MCF 10A (cell line): ENCODE measurements around the gene GNGT1. TPM values are rescaled to one million over a fixed set of nuclear protein-coding genes. Genes with fewer than 3 reads are reported as not detected.

Experiments
- BruUV-seq: library from RNA; stranded (reverse); fragments of 400-500 nt; replicated peaks from 2 replicates; lab custom pipeline; 2021; lab: Mats Ljungman, UMichigan
- CTCF ChIA-PET: fragments of 300-600 bp; sonication (Branson Sonifier 250); formaldehyde crosslinking; extraction: SDS; loops from one replicate; lab custom pipeline; 2021; ENCODE audit warnings: antibody characterized with exemption, inconsistent platforms; lab: Yijun Ruan, JAX
- POLR2A ChIA-PET: fragments of 300-600, 350-650 bp; sonication (Branson Sonifier 250); formaldehyde crosslinking; extraction: SDS; loops from one replicate; lab custom pipeline; 2020; ENCODE audit warnings: antibody characterized with exemption, inconsistent platforms; lab: Yijun Ruan, JAX
- DNase-seq: peaks from one replicate; pipeline ENCODE4 v3.0.0-alpha.2; 2018; ENCODE audit not compliant: unreplicated experiment
- H3K27ac Mint-ChIP-seq: one replicate; pipeline ENCODE4 v1.8.0; 2022; ENCODE audit warnings: mild to moderate bottlenecking, low read depth, mixed read lengths; ENCODE audit not compliant: unreplicated experiment
- H3K27me3 Mint-ChIP-seq: one replicate; pipeline ENCODE4 v1.8.0; 2022; ENCODE audit warnings: mixed read lengths; ENCODE audit not compliant: insufficient read depth, unreplicated experiment
- H3K36me3 Mint-ChIP-seq: one replicate; pipeline ENCODE4 v1.8.0; 2022; ENCODE audit warnings: mild to moderate bottlenecking, moderate library complexity, mixed read lengths; ENCODE audit not compliant: insufficient read depth, unreplicated experiment
- H3K4me1 Mint-ChIP-seq: one replicate; pipeline ENCODE4 v1.8.0; 2022; ENCODE audit warnings: mixed read lengths; ENCODE audit not compliant: insufficient read depth, unreplicated experiment
- H3K4me3 Mint-ChIP-seq: one replicate; pipeline ENCODE4 v1.8.0; 2022; ENCODE audit warnings: mild to moderate bottlenecking, moderate library complexity, mixed read lengths; ENCODE audit not compliant: unreplicated experiment
- H3K9me3 Mint-ChIP-seq: one replicate; pipeline ENCODE4 v1.8.0; 2022; ENCODE audit warnings: mixed read lengths; ENCODE audit not compliant: unreplicated experiment
- intact Hi-C: fragments of 100-400 bp; cut with micrococcal nuclease; formaldehyde crosslinking; loops from 2 replicates; pipeline ENCODE4 v1.14.1; 2022
- total RNA-seq: library from RNA; stranded (reverse); gene quantifications from 2 replicates; pipeline ENCODE4 v1.2.3, GENCODE V29; 2022
- TF ChIP-seq, protein P1 (sequence below): fragments of 200-600 bp; IDR thresholded peaks from one replicate; pipeline ENCODE4 v1.8.0; 2022; ENCODE audit warnings: antibody characterized with exemption, mild to moderate bottlenecking; ENCODE audit not compliant: unreplicated experiment

The GNGT1 gene
- total RNA-seq, 1 experiment from 2014 or later = not detected

DNA sequence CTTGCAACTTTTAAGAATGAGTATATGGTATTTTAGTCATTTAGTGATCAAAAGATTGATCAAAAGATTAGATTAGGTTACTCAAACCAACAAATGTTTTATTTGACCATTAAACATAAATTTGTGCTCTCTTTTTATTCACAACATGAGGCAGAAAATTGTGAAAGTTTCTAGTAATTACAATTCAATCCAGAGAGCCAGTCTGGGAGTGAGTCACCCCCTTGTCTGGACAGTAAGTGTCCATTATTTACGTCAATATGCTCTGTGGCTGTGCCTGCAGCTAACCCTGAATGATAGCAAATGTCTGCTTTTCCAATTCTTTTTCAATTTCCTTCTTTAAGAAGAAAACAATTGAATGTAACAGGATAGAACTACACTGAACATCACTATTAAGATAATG, 43.1 kb downstream of the GNGT1 start:
- Mint-ChIP-seq H3K4me3 (no peak overlapping the region), H3K36me3 (no peaks in the 10 kb centered on the region), H3K27ac (peak overlapping the region; percentile 58), H3K9me3 (no peaks in the 10 kb centered on the region), H3K4me1 (no peaks in the 10 kb centered on the region), H3K27me3 (no peaks in the 10 kb centered on the region)
- TF ChIP-seq, protein P1, sequence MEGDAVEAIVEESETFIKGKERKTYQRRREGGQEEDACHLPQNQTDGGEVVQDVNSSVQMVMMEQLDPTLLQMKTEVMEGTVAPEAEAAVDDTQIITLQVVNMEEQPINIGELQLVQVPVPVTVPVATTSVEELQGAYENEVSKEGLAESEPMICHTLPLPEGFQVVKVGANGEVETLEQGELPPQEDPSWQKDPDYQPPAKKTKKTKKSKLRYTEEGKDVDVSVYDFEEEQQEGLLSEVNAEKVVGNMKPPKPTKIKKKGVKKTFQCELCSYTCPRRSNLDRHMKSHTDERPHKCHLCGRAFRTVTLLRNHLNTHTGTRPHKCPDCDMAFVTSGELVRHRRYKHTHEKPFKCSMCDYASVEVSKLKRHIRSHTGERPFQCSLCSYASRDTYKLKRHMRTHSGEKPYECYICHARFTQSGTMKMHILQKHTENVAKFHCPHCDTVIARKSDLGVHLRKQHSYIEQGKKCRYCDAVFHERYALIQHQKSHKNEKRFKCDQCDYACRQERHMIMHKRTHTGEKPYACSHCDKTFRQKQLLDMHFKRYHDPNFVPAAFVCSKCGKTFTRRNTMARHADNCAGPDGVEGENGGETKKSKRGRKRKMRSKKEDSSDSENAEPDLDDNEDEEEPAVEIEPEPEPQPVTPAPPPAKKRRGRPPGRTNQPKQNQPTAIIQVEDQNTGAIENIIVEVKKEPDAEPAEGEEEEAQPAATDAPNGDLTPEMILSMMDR = no peak
- ChIA-PET POLR2A (interaction anchor here (0.6 kb wide), 1 partner anchor 123 kb away, joined by 3 read pairs; no protein-coding TSS in a partner anchor), CTCF (interaction anchor here (0.5 to 0.8 kb wide), 3 partner anchors 17 to 138 kb away, joined by 3 to 5 read pairs (median 3); no protein-coding TSS in a partner anchor)
- no TSS peak for BruUV-seq
- peak; percentile 68 for DNase-seq
- intact Hi-C loops = no loop called here

DNA sequence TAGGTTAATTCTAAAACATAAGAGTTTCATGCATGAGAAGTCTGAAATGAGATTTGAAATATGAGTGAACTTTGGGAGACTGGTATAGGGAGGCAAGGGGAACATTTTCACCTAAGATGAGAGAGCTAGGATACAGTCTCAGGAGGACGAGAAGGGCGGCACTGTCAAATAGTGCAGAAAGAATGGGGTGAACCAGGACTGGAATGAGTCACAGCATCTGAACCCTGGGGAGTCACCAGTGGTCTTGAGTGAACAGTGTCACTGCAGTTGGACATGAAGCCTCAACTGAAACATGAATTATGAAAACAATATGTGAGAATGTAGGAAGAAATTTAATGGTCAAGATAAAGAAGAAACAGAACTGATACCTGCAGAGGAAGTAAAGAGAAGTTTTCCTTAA, 48.9 kb downstream of the GNGT1 start:
- Mint-ChIP-seq H3K36me3 (no peaks in the 10 kb centered on the region), H3K27me3 (no peaks in the 10 kb centered on the region), H3K4me3 (no peak overlapping the region), H3K27ac (no peak overlapping the region), H3K4me1 (no peaks in the 10 kb centered on the region), H3K9me3 (no peaks in the 10 kb centered on the region)
- intact Hi-C loops = no loop called here
- CTCF ChIA-PET = no interaction called here
- POLR2A ChIA-PET = no interaction called here
- no TSS peak for BruUV-seq
- no peak for DNase-seq
- TF ChIP-seq, protein P1 = no peak

DNA sequence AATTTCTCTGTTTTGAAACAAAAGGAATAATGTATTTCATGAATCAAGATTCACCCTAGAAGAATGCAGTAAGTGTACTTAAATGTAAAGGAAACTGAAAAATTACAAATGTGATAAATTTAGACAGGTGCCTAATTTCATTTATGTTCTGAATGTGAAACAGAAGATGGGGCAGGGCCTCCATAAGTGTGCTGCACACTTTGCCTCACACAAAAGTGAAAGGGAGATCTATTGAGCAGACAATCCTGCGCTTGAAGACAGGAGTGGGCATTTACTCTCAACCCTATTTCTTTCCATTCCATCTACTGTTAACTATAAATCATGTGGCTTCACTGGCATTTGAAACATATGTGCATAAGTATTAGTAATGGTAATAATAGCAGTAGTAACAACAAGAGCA, 51.4 kb downstream of the GNGT1 start:
- POLR2A ChIA-PET = no interaction called here
- H3K27ac Mint-ChIP-seq = no peak overlapping the region
- no peak for DNase-seq
- H3K9me3 Mint-ChIP-seq = no peaks in the 10 kb centered on the region
- TF ChIP-seq, protein P1 = no peak
- intact Hi-C loops = no loop called here
- CTCF ChIA-PET = interaction anchor here (0.7 to 0.8 kb wide), 2 partner anchors 43 to 776 kb away, joined by 3 read pairs; no protein-coding TSS in a partner anchor
- no peaks in the 10 kb centered on the region for H3K27me3 Mint-ChIP-seq
- H3K36me3 Mint-ChIP-seq = no peaks in the 10 kb centered on the region
- BruUV-seq = no TSS peak
- no peak overlapping the region for H3K4me3 Mint-ChIP-seq
- H3K4me1 Mint-ChIP-seq = no peaks in the 10 kb centered on the region

DNA sequence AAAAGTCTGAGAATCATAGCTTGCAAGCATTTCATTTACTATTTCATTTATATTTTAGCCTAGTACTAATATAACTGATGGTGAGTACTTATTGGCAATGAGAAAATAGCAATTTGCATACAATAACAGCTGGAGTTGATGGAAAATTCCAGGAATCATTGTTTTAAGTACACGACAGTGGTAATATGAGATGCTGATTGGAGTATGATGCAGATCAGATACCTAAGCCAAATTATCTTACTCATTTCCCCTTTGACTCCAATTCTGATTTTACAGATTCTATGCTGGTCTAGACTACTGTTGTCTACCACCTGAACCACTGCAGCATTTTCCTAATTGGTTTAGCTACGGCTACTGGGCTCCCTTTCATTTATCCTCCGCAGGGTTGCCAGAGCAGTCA, 51.8 kb downstream of the GNGT1 start:
- intact Hi-C loops = no loop called here
- TF ChIP-seq, protein P1 = no peak
- Mint-ChIP-seq H3K36me3 (no peaks in the 10 kb centered on the region), H3K27ac (no peak overlapping the region), H3K4me3 (no peak overlapping the region), H3K27me3 (no peaks in the 10 kb centered on the region), H3K9me3 (no peaks in the 10 kb centered on the region), H3K4me1 (no peaks in the 10 kb centered on the region)
- CTCF ChIA-PET = interaction anchor here (0.8 kb wide), 1 partner anchor 776 kb away, joined by 3 read pairs; no protein-coding TSS in a partner anchor
- POLR2A ChIA-PET = no interaction called here
- peak; percentile 17 for DNase-seq
- no TSS peak for BruUV-seq
